ENCODE results near the gene CHCHD4. TPM values are rescaled to one million over a fixed set of nuclear protein-coding genes. Genes with fewer than 3 reads are reported as not detected.

CHCHD4 gene
- polyA plus RNA-seq, 2 of the 4 experiments (the other 2 are of a cell fraction): 37.3 to 48.8 TPM

- peaks cover 17% of the 10 kb centered on the region for H3K4me1 ChIP-seq
- no peak for TF ChIP-seq TFCP2L1 (CRISPR knock-in tag; IDR thresholded peaks at IDR 0.05)
- TF ChIP-seq ZFP36 (IDR thresholded peaks at IDR 0.05; ENCODE audit: borderline replicate concordance, partially characterized antibody): peak; percentile 6
- H3K27ac ChIP-seq: peak overlapping the region in 1 of 2 experiments; percentile 94; a peak in 1 of 6 replicates
- DNase-seq (ENCODE audit: low read depth in 1 of 2, low spot score in 1 of 2) (no peak), FAIRE-seq (no peak), ATAC-seq (no peak)
- H3K4me3 ChIP-seq: no peak overlapping the region
- ChIA-PET POLR2A (no interaction called here), CTCF (interaction anchor here (1.6 to 2.5 kb wide), 3 partner anchors 12 to 17 kb away, joined by 5 to 12 read pairs (median 6); no protein-coding TSS in a partner anchor)
- H3K4me2 ChIP-seq: peak overlapping the region; percentile 79
- H3K9me3 ChIP-seq: no peaks in the 10 kb centered on the region
- 87% methylated on average over 5 of the region's 5 CpGs for WGBS (ENCODE audit: missing lambda C conversion rate)
These were observed 2.3 kb upstream of the CHCHD4 start for GRCh38 chr3:14126887-14127505.

GRCh38 chr3:14126017-14126886 is 1.6 kb upstream of the CHCHD4 start:
- POLR2A ChIA-PET: interaction anchor here (1.7 to 3.0 kb wide), 5 partner anchors 8 to 525 kb away, joined by 4 to 41 read pairs (median 8); partner anchors contain the start of genes CCDC174, LSM3 and XPC
- Histone ChIP-seq H3K4me3 (peak overlapping the region; percentile 91), H3K9me3 (no peaks in the 10 kb centered on the region), H3K27ac (peak overlapping the region; percentile 94 to 98; a peak in 5 of 6 replicates), H3K4me1 (peaks cover 17% of the 10 kb centered on the region), H3K4me2 (peak overlapping the region; percentile 79)
- CTCF ChIA-PET: interaction anchor here (0.8 to 2.5 kb wide), 14 partner anchors 9 to 471 kb away, joined by 3 to 12 read pairs (median 6); no protein-coding TSS in a partner anchor
- ATAC-seq (no peak), DNase-seq (ENCODE audit: low read depth in 1 of 2, low spot score in 1 of 2) (no peak), FAIRE-seq (no peak)
- 0 out of 3 replicates have a peak, but pooled peaks have one; percentile 4 for TF ChIP-seq CTCF (IDR thresholded peaks at IDR 0.05)
- no peak for TF ChIP-seq POLR2AphosphoS2 (conservative IDR thresholded peaks at IDR 0.05; ENCODE audit: low read length)
- 30% methylated on average over 11 of the region's 11 CpGs for WGBS (ENCODE audit: missing lambda C conversion rate)

GRCh38 chr3:14125193-14126016 is 735 bp upstream of the CHCHD4 start:
- WGBS (ENCODE audit: missing lambda C conversion rate): under 1% methylated on average over 29 of the region's 44 CpGs
- no peak for FAIRE-seq
- Histone ChIP-seq H3K27ac (peak overlapping the region; percentile 94 to 98), H3K4me1 (peaks cover 17% of the 10 kb centered on the region), H3K4me2 (peak overlapping the region; percentile 79), H3K9me3 (no peaks in the 10 kb centered on the region), H3K4me3 (peak overlapping the region; percentile 91)
- DNase-seq (ENCODE audit: low read depth in 1 of 2, low spot score in 1 of 2): peak; percentile 68 to 83
- peak; percentile 58 to 69 for ATAC-seq
- ChIA-PET CTCF (interaction anchor here (0.8 to 2.5 kb wide), 14 partner anchors 10 to 471 kb away, joined by 3 to 12 read pairs (median 4); partner anchors contain the start of genes LSM3 and XPC), POLR2A (interaction anchor here (0.6 to 3.0 kb wide), 9 partner anchors 9 to 526 kb away, joined by 3 to 41 read pairs (median 4); partner anchors contain the start of genes CCDC174, LSM3 and XPC)
- TF ChIP-seq RFX5 (IDR thresholded peaks at IDR 0.05) (no peak), NPAS2 (CRISPR knock-in tag; IDR thresholded peaks at IDR 0.05; ENCODE audit: borderline replicate concordance) (no peak), USF2 (IDR thresholded peaks at IDR 0.05) (no peak), ZC3H11A (IDR thresholded peaks at IDR 0.05) (no peak), SREBF2 (IDR thresholded peaks at IDR 0.05) (no peak), MAFK (IDR thresholded peaks at IDR 0.05; ENCODE audit: partially characterized antibody) (no peak), E2F6 (IDR thresholded peaks at IDR 0.05; ENCODE audit: borderline replicate concordance, low read depth) (no peak), ELK1 (IDR thresholded peaks at IDR 0.05; ENCODE audit: low read depth, low read length) (no peak), BHLHE40 (IDR thresholded peaks at IDR 0.05; ENCODE audit: low read depth, low read length) (no peak), CBX2 (IDR thresholded peaks at IDR 0.05; ENCODE audit: borderline replicate concordance, low read depth) (no peak), RNF2 (IDR thresholded peaks at IDR 0.05; ENCODE audit: borderline replicate concordance, low read depth) (no peak), HES2 (IDR thresholded peaks at IDR 0.05) (no peak), FOSL2 (IDR thresholded peaks at IDR 0.05) (peak; percentile 40; the same call in 1 of the 2 replicates), FOSL2 (CRISPR knock-in tag; IDR thresholded peaks at IDR 0.05) (peak; percentile 84), CBX8 (IDR thresholded peaks at IDR 0.05) (no peak), HOXA7 (CRISPR knock-in tag; IDR thresholded peaks at IDR 0.05) (no peak), FOSB (CRISPR knock-in tag; IDR thresholded peaks at IDR 0.05) (no peak), HDAC2 (IDR thresholded peaks at IDR 0.05) (no peak), TP53 (CRISPR knock-in tag; IDR thresholded peaks at IDR 0.05) (0 out of 2 replicates have a peak, but pooled peaks have one; percentile 10), CHD4 (IDR thresholded peaks at IDR 0.05; ENCODE audit: borderline replicate concordance) (no peak), MAZ (IDR thresholded peaks at IDR 0.05; ENCODE audit: borderline replicate concordance, low read depth, low read length) (no peak)
